PFSK-1 (cell line): ENCODE measurements around the gene PARD6G.

Experiments
- FOXP2 ChIP-seq: optimal IDR thresholded peaks from 2 replicates; pipeline ENCODE3; 2011; ENCODE audit warnings: borderline replicate concordance, control low read depth, inconsistent platforms; ENCODE audit not compliant: insufficient read depth; ENCODE audit errors: extremely low read length, extremely low read depth
- POLR2AphosphoS5 ChIP-seq: IDR thresholded peaks from 2 replicates; pipeline ENCODE4 v1.6.1; 2012; ENCODE audit warnings: low read depth, mild to moderate bottlenecking, control low read depth, low read length, moderate library complexity
- REST ChIP-seq, 2 experiments: IDR thresholded peaks; 2 replicates each; pipeline versions ENCODE4 v1.6.1 to v1.8.0; 2011 to 2012; ENCODE audit warnings: low read depth in 2 of 2, low read length in 2 of 2, control low read depth in 1 of 2, inconsistent platforms in 1 of 2, mild to moderate bottlenecking in 1 of 2, moderate library complexity in 1 of 2; ENCODE audit not compliant: insufficient read depth in 1 of 2
- SIN3A ChIP-seq: IDR thresholded peaks from 2 replicates; pipeline ENCODE4 v1.6.1; 2012; ENCODE audit warnings: mild to moderate bottlenecking, low read length, moderate library complexity, borderline replicate concordance; ENCODE audit not compliant: insufficient read depth
- TAF1 ChIP-seq: IDR thresholded peaks from 2 replicates; pipeline ENCODE4 v1.6.1; 2012; ENCODE audit warnings: low read length, control low read depth, borderline replicate concordance; ENCODE audit not compliant: insufficient read depth

Gene PARD6G

GRCh38 chr18:80112624-80113248, 134.6 kb downstream of the PARD6G start:
- TF ChIP-seq SIN3A (no peak), FOXP2 (no peak), POLR2AphosphoS5 (no peak), TAF1 (no peak), REST (IDR thresholded peaks at IDR 0.05; ENCODE audit: insufficient read depth in 1 of 2, low read depth in 2 of 2, low read length in 2 of 2) (no peak)

- TF ChIP-seq FOXP2 (no peak), SIN3A (no peak), TAF1 (no peak), REST (IDR thresholded peaks at IDR 0.05; ENCODE audit: insufficient read depth in 1 of 2, low read depth in 2 of 2, low read length in 2 of 2) (no peak), POLR2AphosphoS5 (no peak)
Observed at GRCh38 chr18:80109676-80110078, 137.6 kb downstream of the PARD6G start.

- TF ChIP-seq TAF1 (peak; percentile 57; the same call in 1 of the 2 replicates), POLR2AphosphoS5 (peak; percentile 66), SIN3A (no peak), FOXP2 (peak; percentile 13), REST (IDR thresholded peaks at IDR 0.05; ENCODE audit: insufficient read depth in 1 of 2, low read depth in 2 of 2, low read length in 2 of 2) (no peak)
Observed at GRCh38 chr18:80108739-80109675, 138.3 kb downstream of the PARD6G start, which contains the start of gene ADNP2. ADNP2 (plus strand) TSS chr18:80109262; CDS start chr18:80117543, 8,281 bp downstream.

- TF ChIP-seq FOXP2, result no peak
- no peak for TF ChIP-seq POLR2AphosphoS5
- no peak for TF ChIP-seq REST (IDR thresholded peaks at IDR 0.05; ENCODE audit: insufficient read depth in 1 of 2, low read depth in 2 of 2, low read length in 2 of 2)
- no peak for TF ChIP-seq TAF1
- TF ChIP-seq SIN3A, result no peak
Observed at GRCh38 chr18:80108121-80108536, 139.2 kb downstream of the PARD6G start.
